SH-SY5Y (cell line): ENCODE results near the gene ZCCHC8.

Experiments used
- GATA2 ChIP-seq: IDR thresholded peaks from 2 replicates; pipeline ENCODE4 v1.6.1; 2011; ENCODE audit warnings: mild to moderate bottlenecking, low read depth, low read length
- GATA3 ChIP-seq: IDR thresholded peaks from 2 replicates; pipeline ENCODE4 v1.6.1; 2011; ENCODE audit warnings: low read depth, mild to moderate bottlenecking, low read length, moderate library complexity

GRCh38 chr12:122489038-122489437 lies 11.7 kb downstream of the ZCCHC8 start:
- TF ChIP-seq GATA3 (no peak), GATA2 (no peak)
